ENCODE data around the gene AVPR1B.

The AVPR1B gene

DNA sequence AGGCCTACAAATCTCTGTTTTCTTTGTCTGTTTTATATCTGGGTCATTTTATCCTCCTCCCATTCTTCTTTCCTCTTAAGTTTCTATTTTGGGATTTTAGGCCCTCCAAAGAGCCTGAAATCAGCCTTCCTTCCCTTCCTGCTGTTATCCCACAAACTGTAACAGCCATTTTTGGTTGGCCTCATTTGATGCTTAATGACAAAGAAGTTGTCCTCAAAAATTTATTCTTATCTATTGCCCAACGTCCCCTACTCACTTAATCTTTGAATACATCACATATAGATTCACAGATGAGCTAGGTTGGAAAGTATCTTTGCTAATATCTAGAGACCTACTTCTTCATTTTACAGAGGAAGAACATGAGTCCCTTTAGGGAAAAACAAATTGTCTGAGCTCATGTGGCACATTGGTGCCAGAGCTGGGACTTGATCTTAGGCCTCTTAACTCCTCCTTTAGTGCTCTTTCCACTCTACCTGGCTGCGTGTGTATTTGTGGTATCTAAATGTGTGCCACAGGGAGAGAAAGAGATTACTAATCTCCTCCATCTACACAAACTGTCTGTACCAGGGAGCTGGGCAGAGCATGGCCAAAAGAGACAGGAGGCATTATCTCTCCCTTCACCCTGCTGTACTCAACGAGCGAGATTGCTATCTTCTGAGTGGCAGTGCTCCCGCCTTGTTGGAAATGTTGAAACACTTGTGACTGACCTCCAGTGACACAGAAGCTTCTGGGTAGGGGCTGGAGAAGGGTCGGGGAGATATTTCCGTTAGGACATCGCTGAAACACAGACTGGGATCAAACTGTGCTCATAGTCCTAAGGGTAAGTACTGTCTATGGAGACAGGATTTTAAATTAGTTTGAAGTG, 34.1 kb downstream of the AVPR1B start:
- Histone ChIP-seq H2BK12ac (ENCODE audit: low read length in 2 of 2) (no peak overlapping the region), H2AFZ (ENCODE audit: low read depth, low read length) (no peak overlapping the region), H3K4me3 (ENCODE audit: insufficient read depth in 1 of 2, low read depth in 1 of 2, low read length in 2 of 2) (no peak overlapping the region), H3K27me3 (ENCODE audit: control insufficient read depth in 1 of 2, insufficient read depth in 1 of 2, low read length in 2 of 2) (peaks cover 0 to 8% of the 10 kb centered on the region in 2 experiments), H3K79me1 (replicated peaks; ENCODE audit: low read length, poor library complexity, severe bottlenecking) (no peaks in the 10 kb centered on the region), H3K18ac (ENCODE audit: low read depth in 1 of 2, low read length in 2 of 2) (no peak overlapping the region), H3K14ac (ENCODE audit: low read length in 2 of 2) (no peak overlapping the region), H4K91ac (ENCODE audit: low read length) (no peak overlapping the region), H3K23ac (ENCODE audit: low read length in 2 of 2) (no peak overlapping the region), H2AK5ac (ENCODE audit: low read length, severe bottlenecking) (no peak overlapping the region), H3K9me3 (ENCODE audit: control insufficient read depth, low read length) (no peaks in the 10 kb centered on the region), H2BK5ac (ENCODE audit: low read depth, low read length, poor library complexity, severe bottlenecking) (no peak overlapping the region), H2BK15ac (ENCODE audit: low read depth, poor library complexity, severe bottlenecking) (no peak overlapping the region), H3K27ac (ENCODE audit: low read length, poor library complexity, severe bottlenecking) (no peak overlapping the region), H3K4ac (ENCODE audit: low read depth in 1 of 2, low read length in 2 of 2) (no peak overlapping the region), H3K4me2 (ENCODE audit: low read length, poor library complexity, severe bottlenecking) (no peak overlapping the region), H3K9ac (ENCODE audit: low read length) (no peak overlapping the region), H2BK120ac (ENCODE audit: low read depth, low read length) (no peak overlapping the region), H3K36me3 (ENCODE audit: control insufficient read depth in 1 of 2, insufficient read depth in 2 of 2, low read depth in 1 of 2, low read length in 2 of 2) (peaks cover 0 to 3% of the 10 kb centered on the region in 2 experiments), H3K4me1 (ENCODE audit: control insufficient read depth, insufficient read depth, low read depth, low read length) (no peaks in the 10 kb centered on the region), H4K8ac (ENCODE audit: low read length) (no peak overlapping the region)
- WGBS, result 56% methylated on average over 6 of the region's 8 CpGs
- no peak for DNase-seq

DNA sequence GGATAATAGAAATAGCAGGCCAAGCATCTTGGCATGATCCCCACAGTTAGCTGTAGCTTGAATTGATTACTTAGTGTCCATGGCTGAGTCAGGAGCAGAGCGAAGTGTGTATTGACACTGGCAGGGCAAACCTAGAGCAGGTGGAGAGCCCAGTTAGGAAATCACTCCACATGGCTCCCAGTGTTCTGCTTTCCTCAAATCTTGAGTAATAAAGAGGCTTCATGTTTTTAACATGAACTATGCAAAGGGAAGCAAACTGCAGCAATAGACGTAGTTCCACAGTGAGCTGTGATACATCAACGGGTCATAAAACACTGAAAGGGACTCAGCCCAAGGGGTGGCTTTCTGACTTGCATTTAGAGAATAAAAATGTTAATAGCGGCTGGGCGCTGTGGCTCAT, 35.3 kb downstream of the AVPR1B start:
- no peak overlapping the region for H2AK5ac ChIP-seq (ENCODE audit: low read length, severe bottlenecking)
- peaks cover 0 to 6% of the 10 kb centered on the region in 2 experiments for H3K36me3 ChIP-seq (ENCODE audit: control insufficient read depth in 1 of 2, insufficient read depth in 2 of 2, low read depth in 1 of 2, low read length in 2 of 2)
- no peak overlapping the region for H3K4me3 ChIP-seq (ENCODE audit: insufficient read depth in 1 of 2, low read depth in 1 of 2, low read length in 2 of 2)
- no peak overlapping the region for H3K27ac ChIP-seq (ENCODE audit: low read length, poor library complexity, severe bottlenecking)
- H3K9ac ChIP-seq (ENCODE audit: low read length), result no peak overlapping the region
- no peak overlapping the region for H3K23ac ChIP-seq (ENCODE audit: low read length in 2 of 2)
- no peak overlapping the region for H3K4me2 ChIP-seq (ENCODE audit: low read length, poor library complexity, severe bottlenecking)
- H3K4me1 ChIP-seq (ENCODE audit: control insufficient read depth, insufficient read depth, low read depth, low read length), result no peaks in the 10 kb centered on the region
- H4K91ac ChIP-seq (ENCODE audit: low read length), result no peak overlapping the region
- no peak overlapping the region for H2BK12ac ChIP-seq (ENCODE audit: low read length in 2 of 2)
- H3K4ac ChIP-seq (ENCODE audit: low read depth in 1 of 2, low read length in 2 of 2), result no peak overlapping the region
- H2BK15ac ChIP-seq (ENCODE audit: low read depth, poor library complexity, severe bottlenecking), result no peak overlapping the region
- H3K9me3 ChIP-seq (ENCODE audit: control insufficient read depth, low read length), result no peaks in the 10 kb centered on the region
- H4K8ac ChIP-seq (ENCODE audit: low read length), result no peak overlapping the region
- H2AFZ ChIP-seq (ENCODE audit: low read depth, low read length), result no peak overlapping the region
- H3K27me3 ChIP-seq (ENCODE audit: control insufficient read depth in 1 of 2, insufficient read depth in 1 of 2, low read length in 2 of 2), result peaks cover 0 to 8% of the 10 kb centered on the region in 2 experiments
- DNase-seq, result no peak
- no peak overlapping the region for H3K14ac ChIP-seq (ENCODE audit: low read length in 2 of 2)
- H3K79me1 ChIP-seq (replicated peaks; ENCODE audit: low read length, poor library complexity, severe bottlenecking), result peaks cover 4% of the 10 kb centered on the region
- H2BK120ac ChIP-seq (ENCODE audit: low read depth, low read length), result no peak overlapping the region
- no peak overlapping the region for H2BK5ac ChIP-seq (ENCODE audit: low read depth, low read length, poor library complexity, severe bottlenecking)
- H3K18ac ChIP-seq (ENCODE audit: low read depth in 1 of 2, low read length in 2 of 2), result no peak overlapping the region
- 74% methylated on average over 5 of the region's 5 CpGs for WGBS

DNA sequence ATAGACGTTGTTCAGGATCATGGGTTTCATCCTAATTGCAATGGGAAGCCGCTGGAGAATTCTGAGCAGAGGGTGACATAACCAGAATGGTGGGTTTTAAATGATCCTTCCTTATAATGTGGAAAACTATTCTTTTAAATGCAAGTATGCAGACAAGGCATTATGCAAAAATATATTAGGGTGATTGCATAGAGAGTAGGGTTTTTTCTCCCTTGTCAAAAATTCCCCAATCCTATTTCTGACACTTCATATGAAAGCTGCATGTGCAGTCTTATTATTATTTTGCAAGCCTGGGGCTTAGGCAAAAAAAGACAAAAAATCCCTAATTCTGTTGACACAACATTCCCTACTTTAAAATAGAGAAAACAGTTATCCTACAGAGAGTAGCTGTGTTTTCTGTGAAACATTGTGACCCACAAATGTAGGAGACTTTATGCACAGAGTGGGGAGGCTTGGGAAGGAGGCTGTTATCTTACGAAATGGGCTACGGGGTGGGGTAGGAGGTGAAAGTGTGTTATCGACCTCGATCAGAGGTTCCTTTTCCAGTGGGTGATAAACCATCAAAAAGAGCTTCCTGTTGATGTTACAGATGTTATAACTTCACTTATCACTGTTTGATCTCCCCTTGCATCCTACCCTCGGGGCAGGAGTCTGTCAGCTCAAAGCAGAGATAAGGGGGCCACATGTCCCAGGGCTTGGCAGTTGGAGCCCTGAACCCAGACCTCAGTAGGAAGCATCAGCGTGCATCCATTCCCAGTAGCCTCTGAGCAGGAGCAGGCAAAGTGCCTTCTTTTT, 37.0 kb downstream of the AVPR1B start:
- Histone ChIP-seq H3K18ac (ENCODE audit: low read depth in 1 of 2, low read length in 2 of 2) (no peak overlapping the region), H3K36me3 (ENCODE audit: control insufficient read depth in 1 of 2, insufficient read depth in 2 of 2, low read depth in 1 of 2, low read length in 2 of 2) (peaks cover 0 to 8% of the 10 kb centered on the region in 2 experiments), H3K4me3 (ENCODE audit: insufficient read depth in 1 of 2, low read depth in 1 of 2, low read length in 2 of 2) (no peak overlapping the region), H3K27ac (ENCODE audit: low read length, poor library complexity, severe bottlenecking) (no peak overlapping the region), H3K79me1 (replicated peaks; ENCODE audit: low read length, poor library complexity, severe bottlenecking) (peaks cover 6% of the 10 kb centered on the region), H4K8ac (ENCODE audit: low read length) (no peak overlapping the region), H3K23ac (ENCODE audit: low read length in 2 of 2) (no peak overlapping the region), H2AK5ac (ENCODE audit: low read length, severe bottlenecking) (no peak overlapping the region), H3K9me3 (ENCODE audit: control insufficient read depth, low read length) (no peaks in the 10 kb centered on the region), H2AFZ (ENCODE audit: low read depth, low read length) (no peak overlapping the region), H3K4ac (ENCODE audit: low read depth in 1 of 2, low read length in 2 of 2) (no peak overlapping the region), H2BK120ac (ENCODE audit: low read depth, low read length) (no peak overlapping the region), H2BK15ac (ENCODE audit: low read depth, poor library complexity, severe bottlenecking) (no peak overlapping the region), H3K4me2 (ENCODE audit: low read length, poor library complexity, severe bottlenecking) (no peak overlapping the region), H2BK12ac (ENCODE audit: low read length in 2 of 2) (no peak overlapping the region), H3K4me1 (ENCODE audit: control insufficient read depth, insufficient read depth, low read depth, low read length) (peaks cover 2% of the 10 kb centered on the region), H3K9ac (ENCODE audit: low read length) (no peak overlapping the region), H4K91ac (ENCODE audit: low read length) (no peak overlapping the region), H3K14ac (ENCODE audit: low read length in 2 of 2) (no peak overlapping the region), H2BK5ac (ENCODE audit: low read depth, low read length, poor library complexity, severe bottlenecking) (no peak overlapping the region), H3K27me3 (ENCODE audit: control insufficient read depth in 1 of 2, insufficient read depth in 1 of 2, low read length in 2 of 2) (peaks cover 0 to 8% of the 10 kb centered on the region in 2 experiments)
- 37% methylated on average over 7 of the region's 8 CpGs for WGBS
- DNase-seq, result no peak

DNA sequence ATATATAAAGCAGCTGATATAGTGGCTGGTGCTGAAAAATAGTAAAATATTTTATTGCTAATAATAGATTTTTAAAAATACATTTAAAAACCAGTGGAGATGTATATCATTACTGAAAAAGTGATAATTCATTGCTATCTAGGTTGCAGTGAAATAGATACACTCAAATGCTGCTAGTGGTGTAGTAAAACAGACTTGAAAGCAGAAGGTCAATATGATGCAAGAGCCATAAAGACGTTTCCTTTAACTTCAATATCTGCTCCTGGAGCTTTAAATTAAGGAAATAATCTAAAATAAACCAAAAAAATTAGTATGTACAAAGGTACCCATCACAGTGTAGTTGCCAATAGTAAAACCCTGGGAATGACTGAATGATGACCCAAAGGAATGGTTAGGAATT, 38.1 kb downstream of the AVPR1B start:
- Histone ChIP-seq H3K4me1 (ENCODE audit: control insufficient read depth, insufficient read depth, low read depth, low read length) (peaks cover 4% of the 10 kb centered on the region), H2BK120ac (ENCODE audit: low read depth, low read length) (no peak overlapping the region), H4K91ac (ENCODE audit: low read length) (no peak overlapping the region), H3K27ac (ENCODE audit: low read length, poor library complexity, severe bottlenecking) (no peak overlapping the region), H3K4me3 (ENCODE audit: insufficient read depth in 1 of 2, low read depth in 1 of 2, low read length in 2 of 2) (no peak overlapping the region), H3K4me2 (ENCODE audit: low read length, poor library complexity, severe bottlenecking) (no peak overlapping the region), H2BK12ac (ENCODE audit: low read length in 2 of 2) (no peak overlapping the region), H2AFZ (ENCODE audit: low read depth, low read length) (no peak overlapping the region), H3K79me1 (replicated peaks; ENCODE audit: low read length, poor library complexity, severe bottlenecking) (peaks cover 8% of the 10 kb centered on the region), H3K9ac (ENCODE audit: low read length) (no peak overlapping the region), H3K14ac (ENCODE audit: low read length in 2 of 2) (no peak overlapping the region), H3K23ac (ENCODE audit: low read length in 2 of 2) (no peak overlapping the region), H2AK5ac (ENCODE audit: low read length, severe bottlenecking) (no peak overlapping the region), H2BK15ac (ENCODE audit: low read depth, poor library complexity, severe bottlenecking) (no peak overlapping the region), H2BK5ac (ENCODE audit: low read depth, low read length, poor library complexity, severe bottlenecking) (no peak overlapping the region), H4K8ac (ENCODE audit: low read length) (no peak overlapping the region), H3K9me3 (ENCODE audit: control insufficient read depth, low read length) (no peaks in the 10 kb centered on the region), H3K27me3 (ENCODE audit: control insufficient read depth in 1 of 2, insufficient read depth in 1 of 2, low read length in 2 of 2) (peaks cover 0 to 5% of the 10 kb centered on the region in 2 experiments), H3K18ac (ENCODE audit: low read depth in 1 of 2, low read length in 2 of 2) (no peak overlapping the region), H3K36me3 (ENCODE audit: control insufficient read depth in 1 of 2, insufficient read depth in 2 of 2, low read depth in 1 of 2, low read length in 2 of 2) (peaks cover 0 to 12% of the 10 kb centered on the region in 2 experiments), H3K4ac (ENCODE audit: low read depth in 1 of 2, low read length in 2 of 2) (no peak overlapping the region)
- DNase-seq, result no peak
- no CpG with 5 or more reads among the region's 1 CpG for WGBS

Data from mesenchymal stem cell (in vitro differentiated cells and primary cell).